ENCODE results near the gene CCN5.
A peak's percentile ranks its signal among the peaks of the same experiment; 100 is the strongest.

The CCN5 gene

DNA sequence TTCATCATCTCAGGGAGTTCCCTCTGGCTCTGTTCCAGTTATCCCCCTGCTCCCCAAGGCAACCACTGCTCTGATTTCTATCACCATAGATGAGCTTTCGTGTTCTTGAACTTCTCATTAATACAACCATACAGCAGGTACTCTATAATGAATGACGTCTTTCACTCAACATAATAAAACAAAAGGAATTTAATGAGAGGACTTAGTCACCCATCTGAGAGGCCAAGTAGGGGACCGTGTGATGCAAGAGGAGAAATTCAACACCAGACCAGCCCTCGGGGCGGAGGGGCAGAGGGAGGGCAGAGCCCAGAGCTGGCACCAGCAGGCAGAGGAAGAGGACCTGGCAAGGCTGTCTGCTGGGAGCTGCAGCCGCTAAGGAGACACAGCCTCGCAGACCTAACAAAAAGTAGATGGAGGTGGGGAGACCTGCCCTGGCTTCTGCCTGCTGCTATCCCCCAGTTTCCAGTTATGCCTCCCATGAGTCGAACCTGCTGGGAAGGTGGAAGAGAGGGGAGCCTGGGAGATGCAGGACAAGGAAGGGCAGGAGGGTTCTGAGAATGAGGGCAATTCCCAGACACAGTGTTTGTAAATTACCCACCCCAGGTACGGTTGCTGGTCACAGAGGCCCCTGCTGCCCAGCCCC is 13.8 kb downstream of the CCN5 start (continued):
- TF ChIP-seq, protein P1, sequence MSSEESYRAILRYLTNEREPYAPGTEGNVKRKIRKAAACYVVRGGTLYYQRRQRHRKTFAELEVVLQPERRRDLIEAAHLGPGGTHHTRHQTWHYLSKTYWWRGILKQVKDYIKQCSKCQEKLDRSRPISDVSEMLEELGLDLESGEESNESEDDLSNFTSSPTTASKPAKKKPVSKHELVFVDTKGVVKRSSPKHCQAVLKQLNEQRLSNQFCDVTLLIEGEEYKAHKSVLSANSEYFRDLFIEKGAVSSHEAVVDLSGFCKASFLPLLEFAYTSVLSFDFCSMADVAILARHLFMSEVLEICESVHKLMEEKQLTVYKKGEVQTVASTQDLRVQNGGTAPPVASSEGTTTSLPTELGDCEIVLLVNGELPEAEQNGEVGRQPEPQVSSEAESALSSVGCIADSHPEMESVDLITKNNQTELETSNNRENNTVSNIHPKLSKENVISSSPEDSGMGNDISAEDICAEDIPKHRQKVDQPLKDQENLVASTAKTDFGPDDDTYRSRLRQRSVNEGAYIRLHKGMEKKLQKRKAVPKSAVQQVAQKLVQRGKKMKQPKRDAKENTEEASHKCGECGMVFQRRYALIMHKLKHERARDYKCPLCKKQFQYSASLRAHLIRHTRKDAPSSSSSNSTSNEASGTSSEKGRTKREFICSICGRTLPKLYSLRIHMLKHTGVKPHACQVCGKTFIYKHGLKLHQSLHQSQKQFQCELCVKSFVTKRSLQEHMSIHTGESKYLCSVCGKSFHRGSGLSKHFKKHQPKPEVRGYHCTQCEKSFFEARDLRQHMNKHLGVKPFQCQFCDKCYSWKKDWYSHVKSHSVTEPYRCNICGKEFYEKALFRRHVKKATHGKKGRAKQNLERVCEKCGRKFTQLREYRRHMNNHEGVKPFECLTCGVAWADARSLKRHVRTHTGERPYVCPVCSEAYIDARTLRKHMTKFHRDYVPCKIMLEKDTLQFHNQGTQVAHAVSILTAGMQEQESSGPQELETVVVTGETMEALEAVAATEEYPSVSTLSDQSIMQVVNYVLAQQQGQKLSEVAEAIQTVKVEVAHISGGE (tag by site-specific recombination; conservative IDR thresholded peaks at IDR 0.05; ENCODE audit: low read depth): no peak
- TF ChIP-seq INSM2 (tag by site-specific recombination; IDR thresholded peaks at IDR 0.05) (peak; percentile 94), TRIM28 (IDR thresholded peaks at IDR 0.05; ENCODE audit: borderline replicate concordance, low read length) (no peak; the same call in 1 of the 2 replicates), ZNF10 (tag by site-specific recombination; IDR thresholded peaks at IDR 0.05) (no peak; the same call in 1 of the 2 replicates), ZNF560 (tag by site-specific recombination; IDR thresholded peaks at IDR 0.05; ENCODE audit: borderline replicate concordance) (no peak), ZNF157 (tag by site-specific recombination; IDR thresholded peaks at IDR 0.05) (no peak), ZNF621 (tag by site-specific recombination; IDR thresholded peaks at IDR 0.05) (no peak), ZBTB7A (tag by site-specific recombination; IDR thresholded peaks at IDR 0.05; ENCODE audit: low read depth) (0 out of 2 replicates have a peak, but pooled peaks have one; percentile 74), ZSCAN16 (tag by site-specific recombination; IDR thresholded peaks at IDR 0.05) (no peak), MEIS1 (CRISPR knock-in tag; IDR thresholded peaks at IDR 0.05; ENCODE audit: borderline replicate concordance) (no peak), ZNF175 (tag by site-specific recombination; IDR thresholded peaks at IDR 0.05) (no peak), ZNF423 (tag by site-specific recombination; IDR thresholded peaks at IDR 0.05) (no peak), ZNF555 (tag by site-specific recombination; conservative IDR thresholded peaks at IDR 0.05) (no peak), OSR2 (tag by site-specific recombination; IDR thresholded peaks at IDR 0.05) (peak; percentile 81), ZNF768 (tag by site-specific recombination; IDR thresholded peaks at IDR 0.05) (no peak), ZNF785 (tag by site-specific recombination; IDR thresholded peaks at IDR 0.05) (no peak), ZBTB48 (tag by site-specific recombination; IDR thresholded peaks at IDR 0.05) (peak; percentile 77), ZNF514 (tag by site-specific recombination; IDR thresholded peaks at IDR 0.05) (no peak), ZNF549 (tag by site-specific recombination; IDR thresholded peaks at IDR 0.05) (no peak), ZIC2 (tag by site-specific recombination; IDR thresholded peaks at IDR 0.05) (peak; percentile 69)
- TF ChIP-seq, protein P2, sequence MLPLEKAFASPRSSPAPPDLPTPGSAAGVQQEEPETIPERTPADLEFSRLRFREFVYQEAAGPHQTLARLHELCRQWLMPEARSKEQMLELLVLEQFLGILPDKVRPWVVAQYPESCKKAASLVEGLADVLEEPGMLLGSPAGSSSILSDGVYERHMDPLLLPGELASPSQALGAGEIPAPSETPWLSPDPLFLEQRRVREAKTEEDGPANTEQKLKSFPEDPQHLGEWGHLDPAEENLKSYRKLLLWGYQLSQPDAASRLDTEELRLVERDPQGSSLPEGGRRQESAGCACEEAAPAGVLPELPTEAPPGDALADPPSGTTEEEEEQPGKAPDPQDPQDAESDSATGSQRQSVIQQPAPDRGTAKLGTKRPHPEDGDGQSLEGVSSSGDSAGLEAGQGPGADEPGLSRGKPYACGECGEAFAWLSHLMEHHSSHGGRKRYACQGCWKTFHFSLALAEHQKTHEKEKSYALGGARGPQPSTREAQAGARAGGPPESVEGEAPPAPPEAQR (tag by site-specific recombination; IDR thresholded peaks at IDR 0.05): 0 out of 2 replicates have a peak, but pooled peaks have one; percentile 20
- TF ChIP-seq, protein P3, sequence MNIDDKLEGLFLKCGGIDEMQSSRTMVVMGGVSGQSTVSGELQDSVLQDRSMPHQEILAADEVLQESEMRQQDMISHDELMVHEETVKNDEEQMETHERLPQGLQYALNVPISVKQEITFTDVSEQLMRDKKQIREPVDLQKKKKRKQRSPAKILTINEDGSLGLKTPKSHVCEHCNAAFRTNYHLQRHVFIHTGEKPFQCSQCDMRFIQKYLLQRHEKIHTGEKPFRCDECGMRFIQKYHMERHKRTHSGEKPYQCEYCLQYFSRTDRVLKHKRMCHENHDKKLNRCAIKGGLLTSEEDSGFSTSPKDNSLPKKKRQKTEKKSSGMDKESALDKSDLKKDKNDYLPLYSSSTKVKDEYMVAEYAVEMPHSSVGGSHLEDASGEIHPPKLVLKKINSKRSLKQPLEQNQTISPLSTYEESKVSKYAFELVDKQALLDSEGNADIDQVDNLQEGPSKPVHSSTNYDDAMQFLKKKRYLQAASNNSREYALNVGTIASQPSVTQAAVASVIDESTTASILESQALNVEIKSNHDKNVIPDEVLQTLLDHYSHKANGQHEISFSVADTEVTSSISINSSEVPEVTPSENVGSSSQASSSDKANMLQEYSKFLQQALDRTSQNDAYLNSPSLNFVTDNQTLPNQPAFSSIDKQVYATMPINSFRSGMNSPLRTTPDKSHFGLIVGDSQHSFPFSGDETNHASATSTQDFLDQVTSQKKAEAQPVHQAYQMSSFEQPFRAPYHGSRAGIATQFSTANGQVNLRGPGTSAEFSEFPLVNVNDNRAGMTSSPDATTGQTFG (tag by site-specific recombination; IDR thresholded peaks at IDR 0.05; ENCODE audit: borderline replicate concordance): no peak
- TF ChIP-seq, protein P4, sequence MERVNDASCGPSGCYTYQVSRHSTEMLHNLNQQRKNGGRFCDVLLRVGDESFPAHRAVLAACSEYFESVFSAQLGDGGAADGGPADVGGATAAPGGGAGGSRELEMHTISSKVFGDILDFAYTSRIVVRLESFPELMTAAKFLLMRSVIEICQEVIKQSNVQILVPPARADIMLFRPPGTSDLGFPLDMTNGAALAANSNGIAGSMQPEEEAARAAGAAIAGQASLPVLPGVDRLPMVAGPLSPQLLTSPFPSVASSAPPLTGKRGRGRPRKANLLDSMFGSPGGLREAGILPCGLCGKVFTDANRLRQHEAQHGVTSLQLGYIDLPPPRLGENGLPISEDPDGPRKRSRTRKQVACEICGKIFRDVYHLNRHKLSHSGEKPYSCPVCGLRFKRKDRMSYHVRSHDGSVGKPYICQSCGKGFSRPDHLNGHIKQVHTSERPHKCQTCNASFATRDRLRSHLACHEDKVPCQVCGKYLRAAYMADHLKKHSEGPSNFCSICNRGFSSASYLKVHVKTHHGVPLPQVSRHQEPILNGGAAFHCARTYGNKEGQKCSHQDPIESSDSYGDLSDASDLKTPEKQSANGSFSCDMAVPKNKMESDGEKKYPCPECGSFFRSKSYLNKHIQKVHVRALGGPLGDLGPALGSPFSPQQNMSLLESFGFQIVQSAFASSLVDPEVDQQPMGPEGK (tag by site-specific recombination; IDR thresholded peaks at IDR 0.05): peak; percentile 76
